ENCODE measurements around the gene PROCA1. TPM values are rescaled to one million over a fixed set of nuclear protein-coding genes. Genes with fewer than 3 reads are reported as not detected.

The PROCA1 gene
- total RNA-seq = 1 to 10 TPM; 1.0 to 2.5 TPM

GRCh38 chr17:28711723-28712031, at the start of gene PROCA1:
PROCA1 (minus strand) TSS chr17:28711888; CDS start chr17:28711660, 228 bp downstream.
- Histone ChIP-seq H3K4me1 (no peaks in the 10 kb centered on the region), H3K27ac (peak within 1 kb of the TSS; percentile 94), H3K27me3 (no peaks in the 10 kb centered on the region), H3K9ac (ENCODE audit: low read depth in 2 of 2, low read length in 2 of 2) (peak within 1 kb of the TSS; percentile 67 to 86), H3K4me3 (peak within 1 kb of the TSS; percentile 56), H3K9me3 (no peaks in the 10 kb centered on the region), H3K36me3 (no peaks in the 10 kb centered on the region)
- TF ChIP-seq, protein P1, sequence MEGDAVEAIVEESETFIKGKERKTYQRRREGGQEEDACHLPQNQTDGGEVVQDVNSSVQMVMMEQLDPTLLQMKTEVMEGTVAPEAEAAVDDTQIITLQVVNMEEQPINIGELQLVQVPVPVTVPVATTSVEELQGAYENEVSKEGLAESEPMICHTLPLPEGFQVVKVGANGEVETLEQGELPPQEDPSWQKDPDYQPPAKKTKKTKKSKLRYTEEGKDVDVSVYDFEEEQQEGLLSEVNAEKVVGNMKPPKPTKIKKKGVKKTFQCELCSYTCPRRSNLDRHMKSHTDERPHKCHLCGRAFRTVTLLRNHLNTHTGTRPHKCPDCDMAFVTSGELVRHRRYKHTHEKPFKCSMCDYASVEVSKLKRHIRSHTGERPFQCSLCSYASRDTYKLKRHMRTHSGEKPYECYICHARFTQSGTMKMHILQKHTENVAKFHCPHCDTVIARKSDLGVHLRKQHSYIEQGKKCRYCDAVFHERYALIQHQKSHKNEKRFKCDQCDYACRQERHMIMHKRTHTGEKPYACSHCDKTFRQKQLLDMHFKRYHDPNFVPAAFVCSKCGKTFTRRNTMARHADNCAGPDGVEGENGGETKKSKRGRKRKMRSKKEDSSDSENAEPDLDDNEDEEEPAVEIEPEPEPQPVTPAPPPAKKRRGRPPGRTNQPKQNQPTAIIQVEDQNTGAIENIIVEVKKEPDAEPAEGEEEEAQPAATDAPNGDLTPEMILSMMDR (IDR thresholded peaks at IDR 0.05) = no peak
- DNase-seq = no peak
- intact Hi-C loops (cut with DNase I) = no loop called here

GRCh38 chr17:28760601-28761562, 49.2 kb upstream of the PROCA1 start:
- Histone ChIP-seq H3K4me3 (no peak overlapping the region), H3K9me3 (no peaks in the 10 kb centered on the region), H3K9ac (ENCODE audit: low read depth in 2 of 2, low read length in 2 of 2) (no peak overlapping the region), H3K27me3 (no peaks in the 10 kb centered on the region), H3K4me1 (no peaks in the 10 kb centered on the region), H3K36me3 (peaks cover 17% of the 10 kb centered on the region), H3K27ac (no peak overlapping the region)
- intact Hi-C loops (cut with DNase I) = no loop called here
- TF ChIP-seq, protein P1 (IDR thresholded peaks at IDR 0.05) = no peak
- peak; percentile 75 for DNase-seq

GRCh38 chr17:28759256-28759865, 47.7 kb upstream of the PROCA1 start:
- intact Hi-C loops (cut with DNase I) = loop anchor here (10.0 kb wide), 1 partner anchor 75 kb away; no protein-coding TSS in a partner anchor
- Histone ChIP-seq H3K4me3 (no peak overlapping the region), H3K9me3 (no peaks in the 10 kb centered on the region), H3K27ac (no peak overlapping the region), H3K36me3 (peaks cover 11% of the 10 kb centered on the region), H3K9ac (ENCODE audit: low read depth in 2 of 2, low read length in 2 of 2) (no peak overlapping the region), H3K27me3 (no peaks in the 10 kb centered on the region), H3K4me1 (no peaks in the 10 kb centered on the region)
- TF ChIP-seq, protein P1 (IDR thresholded peaks at IDR 0.05) = no peak
- no peak for DNase-seq

DNA sequence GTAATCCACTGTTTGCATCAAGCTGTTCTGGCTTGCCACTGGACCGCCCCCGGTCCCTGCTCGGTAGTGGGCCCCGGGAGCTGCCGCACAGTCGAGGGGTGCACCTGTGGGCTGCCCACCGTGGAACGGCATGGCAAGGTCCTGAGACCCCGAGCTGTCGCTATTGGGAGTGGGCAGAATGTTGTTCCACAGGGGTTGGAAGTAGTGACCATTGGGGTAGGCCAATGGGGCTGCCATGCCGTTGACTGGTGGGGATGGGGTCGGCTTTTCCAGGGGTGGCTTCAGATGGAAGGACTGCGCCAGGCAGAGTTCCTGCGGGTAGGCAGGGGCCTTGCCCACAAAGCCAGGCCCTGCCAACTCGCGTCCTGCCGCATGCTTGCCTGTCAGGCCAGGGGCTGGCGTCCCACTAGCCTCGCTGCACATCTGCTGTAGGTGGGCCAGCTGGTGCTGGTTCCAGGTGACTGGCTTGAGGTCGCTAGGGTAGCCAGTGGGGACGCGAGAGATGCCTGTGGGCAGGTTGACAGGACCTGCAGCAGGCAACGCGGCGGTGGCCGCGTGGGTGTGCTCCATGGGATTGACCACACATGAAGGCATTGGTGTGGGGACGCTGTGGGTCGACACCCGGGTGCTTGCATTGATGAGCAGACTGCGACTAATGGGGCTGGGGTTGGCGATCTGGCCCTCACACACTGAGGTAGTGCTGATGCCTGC, 46.9 kb upstream of the PROCA1 start:
- TF ChIP-seq, protein P1 (IDR thresholded peaks at IDR 0.05) = no peak
- Histone ChIP-seq H3K27me3 (no peaks in the 10 kb centered on the region), H3K27ac (no peak overlapping the region), H3K9me3 (no peaks in the 10 kb centered on the region), H3K9ac (ENCODE audit: low read depth in 2 of 2, low read length in 2 of 2) (no peak overlapping the region), H3K4me3 (no peak overlapping the region), H3K36me3 (peaks cover 11% of the 10 kb centered on the region), H3K4me1 (no peaks in the 10 kb centered on the region)
- no peak for DNase-seq
- intact Hi-C loops (cut with DNase I) = loop anchor here (10.0 kb wide), 1 partner anchor 74 kb away; no protein-coding TSS in a partner anchor
